C4-2B (cell line): ENCODE data around the gene VEGFD.

Experiments used
- ZFX ChIP-seq: fragments of 450-650 bp; IDR thresholded peaks from 2 replicates; pipeline ENCODE4 v1.6.1; 2017
- TF ChIP-seq, protein P1 (sequence below): fragments of 450-650 bp; conservative IDR thresholded peaks from 2 replicates; pipeline ENCODE4 v1.5.1; 2017; ENCODE audit warnings: mild to moderate bottlenecking

- TF ChIP-seq, protein P1, sequence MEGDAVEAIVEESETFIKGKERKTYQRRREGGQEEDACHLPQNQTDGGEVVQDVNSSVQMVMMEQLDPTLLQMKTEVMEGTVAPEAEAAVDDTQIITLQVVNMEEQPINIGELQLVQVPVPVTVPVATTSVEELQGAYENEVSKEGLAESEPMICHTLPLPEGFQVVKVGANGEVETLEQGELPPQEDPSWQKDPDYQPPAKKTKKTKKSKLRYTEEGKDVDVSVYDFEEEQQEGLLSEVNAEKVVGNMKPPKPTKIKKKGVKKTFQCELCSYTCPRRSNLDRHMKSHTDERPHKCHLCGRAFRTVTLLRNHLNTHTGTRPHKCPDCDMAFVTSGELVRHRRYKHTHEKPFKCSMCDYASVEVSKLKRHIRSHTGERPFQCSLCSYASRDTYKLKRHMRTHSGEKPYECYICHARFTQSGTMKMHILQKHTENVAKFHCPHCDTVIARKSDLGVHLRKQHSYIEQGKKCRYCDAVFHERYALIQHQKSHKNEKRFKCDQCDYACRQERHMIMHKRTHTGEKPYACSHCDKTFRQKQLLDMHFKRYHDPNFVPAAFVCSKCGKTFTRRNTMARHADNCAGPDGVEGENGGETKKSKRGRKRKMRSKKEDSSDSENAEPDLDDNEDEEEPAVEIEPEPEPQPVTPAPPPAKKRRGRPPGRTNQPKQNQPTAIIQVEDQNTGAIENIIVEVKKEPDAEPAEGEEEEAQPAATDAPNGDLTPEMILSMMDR: no peak
- TF ChIP-seq ZFX: no peak
Observed at GRCh38 chrX:15319075-15319474, 65.1 kb downstream of the VEGFD start.
